KMS-11 (cell line): ENCODE data around the gene KANK2.
"Not testable (repeated sequence)": the region's sequence is repeated elsewhere in the genome, so short reads cannot be mapped to it uniquely, and the experiment has no call there.

Experiments
- H2AFZ ChIP-seq: fragments of 200-600 bp; sonication (generic); 2 replicates; pipeline ENCODE4 v1.6.1; 2016; ENCODE audit warnings: antibody characterized with exemption, mixed run types, low read depth
- H3K27ac ChIP-seq: fragments of 200-600 bp; sonication (generic); 2 replicates; pipeline ENCODE4 v1.6.1; 2016; ENCODE audit warnings: mild to moderate bottlenecking, mixed run types
- H3K27me3 ChIP-seq: fragments of 200-600 bp; sonication (generic); 2 replicates; pipeline ENCODE4 v1.6.1; 2017; ENCODE audit warnings: mild to moderate bottlenecking, low read depth, mixed run types, moderate library complexity; ENCODE audit not compliant: insufficient read depth
- H3K36me3 ChIP-seq: fragments of 200-600 bp; sonication (generic); 2 replicates; pipeline ENCODE4 v1.6.1; 2017; ENCODE audit warnings: mild to moderate bottlenecking, mixed run types; ENCODE audit not compliant: insufficient read depth
- H3K4me1 ChIP-seq: fragments of 200-600 bp; sonication (generic); 2 replicates; pipeline ENCODE4 v1.6.1; 2016; ENCODE audit warnings: mild to moderate bottlenecking, low read depth, mixed run types; ENCODE audit not compliant: poor library complexity, severe bottlenecking
- H3K4me2 ChIP-seq: fragments of 200-600 bp; sonication (generic); 2 replicates; pipeline ENCODE4 v1.7.0; 2016; ENCODE audit warnings: mild to moderate bottlenecking, mixed run types
- H3K4me3 ChIP-seq: fragments of 200-600 bp; sonication (generic); IDR thresholded peaks from 2 replicates; pipeline ENCODE4 v1.6.1; 2017; ENCODE audit warnings: low read depth, low read length, mixed read lengths; ENCODE audit not compliant: insufficient read depth
- H3K79me2 ChIP-seq: fragments of 200-600 bp; sonication (generic); 2 replicates; pipeline ENCODE4 v1.6.1; 2016; ENCODE audit warnings: low read depth, mixed run types; ENCODE audit not compliant: insufficient read depth
- H3K9ac ChIP-seq: fragments of 200-600 bp; sonication (generic); 2 replicates; pipeline ENCODE4 v1.6.1; 2016; ENCODE audit warnings: mild to moderate bottlenecking, mixed run types
- H4K20me1 ChIP-seq: fragments of 200-600 bp; sonication (generic); 2 replicates; pipeline ENCODE4 v1.6.1; 2016; ENCODE audit warnings: mild to moderate bottlenecking, mixed run types; ENCODE audit not compliant: insufficient read depth
- TF ChIP-seq, protein P1 (sequence below): fragments of 200-600 bp; sonication (generic); conservative IDR thresholded peaks from 2 replicates; pipeline ENCODE4 v1.6.1; 2017; ENCODE audit warnings: low read depth, mild to moderate bottlenecking, antibody characterized with exemption, low read length, moderate library complexity, mixed read lengths

KANK2 gene

GRCh38 chr19:11190501-11190900, 6.8 kb downstream of the KANK2 start:
- no peak overlapping the region for H3K4me2 ChIP-seq
- no peaks in the 10 kb centered on the region for H3K36me3 ChIP-seq

GRCh38 chr19:11187441-11187840, 9.9 kb downstream of the KANK2 start:
- Histone ChIP-seq H2AFZ (no peak overlapping the region), H3K9ac (no peak overlapping the region), H3K4me3 (no peak overlapping the region), H3K4me2 (no peak overlapping the region), H3K79me2 (no peaks in the 10 kb centered on the region), H4K20me1 (no peaks in the 10 kb centered on the region), H3K36me3 (no peaks in the 10 kb centered on the region), H3K27me3 (no peaks in the 10 kb centered on the region), H3K27ac (no peak overlapping the region), H3K4me1 (no peaks in the 10 kb centered on the region)
- TF ChIP-seq, protein P1, sequence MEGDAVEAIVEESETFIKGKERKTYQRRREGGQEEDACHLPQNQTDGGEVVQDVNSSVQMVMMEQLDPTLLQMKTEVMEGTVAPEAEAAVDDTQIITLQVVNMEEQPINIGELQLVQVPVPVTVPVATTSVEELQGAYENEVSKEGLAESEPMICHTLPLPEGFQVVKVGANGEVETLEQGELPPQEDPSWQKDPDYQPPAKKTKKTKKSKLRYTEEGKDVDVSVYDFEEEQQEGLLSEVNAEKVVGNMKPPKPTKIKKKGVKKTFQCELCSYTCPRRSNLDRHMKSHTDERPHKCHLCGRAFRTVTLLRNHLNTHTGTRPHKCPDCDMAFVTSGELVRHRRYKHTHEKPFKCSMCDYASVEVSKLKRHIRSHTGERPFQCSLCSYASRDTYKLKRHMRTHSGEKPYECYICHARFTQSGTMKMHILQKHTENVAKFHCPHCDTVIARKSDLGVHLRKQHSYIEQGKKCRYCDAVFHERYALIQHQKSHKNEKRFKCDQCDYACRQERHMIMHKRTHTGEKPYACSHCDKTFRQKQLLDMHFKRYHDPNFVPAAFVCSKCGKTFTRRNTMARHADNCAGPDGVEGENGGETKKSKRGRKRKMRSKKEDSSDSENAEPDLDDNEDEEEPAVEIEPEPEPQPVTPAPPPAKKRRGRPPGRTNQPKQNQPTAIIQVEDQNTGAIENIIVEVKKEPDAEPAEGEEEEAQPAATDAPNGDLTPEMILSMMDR: no peak

More at GRCh38 chr19:11190501-11190900, 6.8 kb downstream of the KANK2 start:
- no peak overlapping the region for H3K27ac ChIP-seq
- H3K79me2 ChIP-seq: no peaks in the 10 kb centered on the region
- no peak overlapping the region for H2AFZ ChIP-seq
- H3K27me3 ChIP-seq: no peaks in the 10 kb centered on the region
- no peaks in the 10 kb centered on the region for H4K20me1 ChIP-seq
- no peak overlapping the region for H3K9ac ChIP-seq
- no peaks in the 10 kb centered on the region for H3K4me1 ChIP-seq
- TF ChIP-seq, protein P1: no peak
- H3K4me3 ChIP-seq: no peak overlapping the region

DNA sequence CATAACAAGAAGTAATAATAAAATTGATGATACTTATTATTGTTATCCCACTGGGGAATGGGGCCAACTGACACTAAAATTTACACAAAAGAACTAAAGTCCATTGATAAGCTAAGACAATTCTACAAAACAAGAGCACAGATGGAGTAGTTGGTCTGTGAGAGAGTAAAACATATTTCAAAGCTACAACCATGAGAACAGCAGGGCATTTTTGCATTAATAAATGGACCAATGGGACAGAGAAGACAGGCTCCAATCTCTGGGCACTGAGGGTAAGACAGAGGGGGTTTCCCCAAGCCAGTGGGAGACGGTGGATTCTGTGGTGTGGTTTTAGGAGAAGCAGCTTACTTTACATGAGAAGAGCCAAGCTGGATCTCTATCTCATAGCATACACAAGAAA, 14.4 kb downstream of the KANK2 start:
- Histone ChIP-seq H3K4me2 (no peak overlapping the region), H3K4me1 (no peaks in the 10 kb centered on the region), H3K27ac (no peak overlapping the region), H3K9ac (no peak overlapping the region), H3K36me3 (no peaks in the 10 kb centered on the region), H3K4me3 (no peak overlapping the region), H4K20me1 (no peaks in the 10 kb centered on the region), H2AFZ (no peak overlapping the region), H3K79me2 (no peaks in the 10 kb centered on the region), H3K27me3 (no peaks in the 10 kb centered on the region)
- TF ChIP-seq, protein P1: no peak

- Histone ChIP-seq H2AFZ (no peak overlapping the region), H3K4me2 (no peak overlapping the region), H3K27me3 (no peaks in the 10 kb centered on the region), H4K20me1 (no peaks in the 10 kb centered on the region), H3K27ac (no peak overlapping the region), H3K4me1 (no peaks in the 10 kb centered on the region), H3K79me2 (no peaks in the 10 kb centered on the region), H3K36me3 (no peaks in the 10 kb centered on the region), H3K4me3 (no peak overlapping the region), H3K9ac (no peak overlapping the region)
- TF ChIP-seq, protein P1: no peak
These were observed 15.9 kb downstream of the KANK2 start for GRCh38 chr19:11181488-11181887.

DNA sequence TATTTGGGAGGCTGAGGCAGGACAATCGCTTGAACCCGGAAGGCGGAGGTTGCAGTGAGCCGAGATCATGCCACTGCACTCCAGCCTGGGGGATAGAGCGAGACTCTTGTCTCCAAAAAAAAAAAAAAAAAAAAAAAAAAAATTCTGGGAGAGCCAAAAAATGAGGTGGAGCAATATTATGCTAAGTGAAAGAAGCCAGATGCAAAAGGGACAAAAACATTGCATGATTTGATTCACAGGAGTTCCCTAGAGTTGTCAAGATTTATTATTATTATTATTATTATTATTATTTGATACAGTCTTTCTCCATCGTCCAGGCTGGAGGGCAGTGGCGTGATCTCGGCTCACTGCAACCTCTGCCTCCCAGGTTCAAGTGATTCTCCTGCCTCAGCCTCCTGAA, 16.4 kb downstream of the KANK2 start:
- not testable (repeated sequence) for H3K4me2 ChIP-seq

More for the DNA sequence above, 16.4 kb downstream of the KANK2 start:
- not testable (repeated sequence) for H3K36me3 ChIP-seq, H2AFZ ChIP-seq, H3K4me3 ChIP-seq, H3K27ac ChIP-seq, H3K27me3 ChIP-seq, H3K9ac ChIP-seq, H4K20me1 ChIP-seq, H3K4me1 ChIP-seq, H3K79me2 ChIP-seq
